K562 (cell line): ENCODE measurements around the gene ADI1. TPM values are rescaled to one million over a fixed set of nuclear protein-coding genes. Genes with fewer than 3 reads are reported as not detected.

Experiments used
- ASH1L ChIP-seq: fragments of 450-650 bp; IDR thresholded peaks from 2 replicates; pipeline ENCODE4 v1.6.1; 2018; ENCODE audit warnings: borderline replicate concordance, mild to moderate bottlenecking, low read depth; ENCODE audit not compliant: partially characterized antibody
- BDP1 ChIP-seq: IDR thresholded peaks from 3 replicates; pipeline ENCODE4 v1.6.1; 2011; ENCODE audit not compliant: insufficient read length, insufficient read depth
- C11orf30 ChIP-seq: fragments of 450-650 bp; IDR thresholded peaks from 2 replicates; pipeline ENCODE4 v1.6.1; 2016; ENCODE audit warnings: low read depth, mild to moderate bottlenecking
- CBX8 ChIP-seq: fragments of 200-600 bp; sonication (generic); IDR thresholded peaks from 2 replicates; pipeline ENCODE4 v1.6.1; 2012; ENCODE audit warnings: borderline replicate concordance, mixed run types, low read depth, mild to moderate bottlenecking, moderate library complexity, mixed read lengths, low read length, control low read depth, inconsistent platforms; ENCODE audit not compliant: poor library complexity, severe bottlenecking; ENCODE audit errors: extremely low read depth
- EHMT2 ChIP-seq: fragments of 450-650 bp; IDR thresholded peaks from 2 replicates; pipeline ENCODE4 v1.6.1; 2018; ENCODE audit warnings: antibody characterized with exemption
- KLF16 ChIP-seq: IDR thresholded peaks from 2 replicates; pipeline ENCODE4 v1.6.1; 2016; ENCODE audit warnings: antibody characterized with exemption
- KLF6 ChIP-seq: fragments of 250-450 bp; sonication (Bioruptor Pico); IDR thresholded peaks from 2 replicates; pipeline ENCODE4 v1.4.0; 2020; ENCODE audit warnings: mild to moderate bottlenecking, moderate library complexity, borderline replicate concordance
- NR2C1 ChIP-seq, 2 experiments: fragments of 450-650 bp; IDR thresholded peaks; 2 replicates each; pipeline ENCODE4 v1.6.1; 2017; ENCODE audit warnings: mild to moderate bottlenecking in 2 of 2, antibody characterized with exemption in 1 of 2, inconsistent platforms in 1 of 2, missing compliant biosample characterization in 1 of 2, missing genetic modification characterization in 1 of 2
- SMARCA5 ChIP-seq: fragments of 450-650 bp; IDR thresholded peaks from 2 replicates; pipeline ENCODE4 v1.6.1; 2016
- SRSF9 ChIP-seq: fragments of 200-400 bp; formaldehyde crosslinking; IDR thresholded peaks from 2 replicates; pipeline ENCODE4 v1.6.1; 2017; ENCODE audit warnings: low read depth, low read length, borderline replicate concordance
- WHSC1 ChIP-seq: IDR thresholded peaks from one replicate; pipeline ENCODE4 v1.6.1; 2012; ENCODE audit warnings: low read length, control low read depth, inconsistent platforms
- ZFP36 ChIP-seq: fragments of 150-350 bp; IDR thresholded peaks from 2 replicates; pipeline ENCODE4 v1.6.1; 2018; ENCODE audit warnings: low read length, low read depth; ENCODE audit not compliant: partially characterized antibody
- ZNF146 ChIP-seq: IDR thresholded peaks from one replicate; pipeline ENCODE4 v1.6.1; 2018; ENCODE audit warnings: missing compliant biosample characterization; ENCODE audit not compliant: unreplicated experiment
- polyA plus RNA-seq, 8 experiments: library from polyadenylated mRNA; depleted of rRNA in 4 of 8; stranded (reverse) in 5 of 8; unstranded in 3 of 8; fragments of >200 nt; fragmentation: Nextera tagmentation in 2 of 8; fragmentation: Illumina TruSeq in 1 of 8; extraction: Ambion mirVana in 2 of 8; extraction: Trizol in 1 of 8; gene quantifications; 2 replicates each; pipeline versions ENCODE4 v1.2.1 to v1.2.3, GENCODE V29; 2011 to 2014; ENCODE audit warnings: inconsistent platforms in 1 of 8, missing spikeins in 1 of 8
- total RNA-seq, 7 experiments: library from RNA; depleted of rRNA in 6 of 7; stranded (reverse); fragments of >200 nt in 6 of 7; fragmentation: Illumina TruSeq in 2 of 7; extraction: Trizol in 2 of 7; gene quantifications; 2 replicates each; pipeline versions ENCODE4 v1.2.1 to v1.2.3, GENCODE V29; 2011 to 2021; ENCODE audit warnings: low replicate concordance in 1 of 7
- TF ChIP-seq, protein P1 (sequence below), 2 experiments: IDR thresholded peaks; 2 replicates each; pipeline ENCODE4 v1.6.1; 2012; ENCODE audit warnings: improper control_type of control experiment in 2 of 2, low read depth in 2 of 2, low read length in 2 of 2, borderline replicate concordance in 1 of 2
- TF ChIP-seq, protein P2 (sequence below): fragments of 450-650 bp; IDR thresholded peaks from 2 replicates; pipeline ENCODE4 v1.6.1; 2017; ENCODE audit warnings: antibody characterized with exemption, mild to moderate bottlenecking
- TF ChIP-seq, protein P3 (sequence below): fragments of 250-450 bp; sonication (Bioruptor Pico); IDR thresholded peaks from 2 replicates; pipeline ENCODE4 v1.5.0; 2021
- TF ChIP-seq, protein P4 (sequence below), 3 experiments: IDR thresholded peaks in 2 of 3; conservative IDR thresholded peaks in 1 of 3; 2 replicates each; pipeline ENCODE4 v1.5.1; 2011 to 2012; ENCODE audit warnings: low read length in 3 of 3, mild to moderate bottlenecking in 3 of 3, control low read depth in 2 of 3, improper control_type of control experiment in 1 of 3, inconsistent platforms in 1 of 3, low read depth in 1 of 3, mixed read lengths in 1 of 3, moderate library complexity in 1 of 3; ENCODE audit not compliant: insufficient read depth in 2 of 3

ADI1 gene
- total and polyA plus RNA-seq, 9 of the 15 experiments (the other 6 are each of a cell fraction or from before 2014, with no cell fraction given): 6.1 to 51.0 (median 27.1) TPM

DNA sequence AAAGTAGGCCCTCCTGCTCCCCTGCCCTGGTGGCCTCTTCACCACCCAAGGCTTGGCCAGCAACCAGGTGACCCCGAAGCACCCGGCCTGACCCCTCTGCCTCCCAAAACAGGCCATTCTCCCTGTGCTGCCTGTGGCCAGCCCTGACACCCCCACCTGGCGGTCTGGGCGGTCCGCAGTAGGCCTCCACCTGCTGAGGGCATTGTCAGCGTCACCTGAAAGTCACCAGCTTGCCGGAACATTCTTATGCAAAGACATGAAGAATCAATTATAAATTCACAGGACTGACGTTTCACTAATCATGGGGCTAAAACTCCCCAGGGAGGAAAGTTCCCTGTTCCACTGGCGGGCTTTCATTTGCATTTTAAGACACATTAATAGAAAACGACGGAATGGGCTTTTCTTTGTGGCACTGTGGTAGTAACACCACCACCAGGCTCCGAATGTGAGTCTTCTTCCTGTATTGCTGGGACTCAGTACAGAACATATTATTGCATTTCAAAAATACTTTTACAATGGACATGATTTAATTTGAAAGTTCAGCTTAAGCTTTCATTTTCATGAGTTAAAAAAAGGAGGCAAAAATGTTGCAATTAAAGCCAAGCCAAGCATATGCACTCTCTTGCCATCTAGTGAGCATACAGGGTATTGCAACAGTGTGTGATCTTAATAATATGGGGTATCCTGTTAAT lies 57.4 kb downstream of the ADI1 start (continued):
- TF ChIP-seq, protein P1, sequence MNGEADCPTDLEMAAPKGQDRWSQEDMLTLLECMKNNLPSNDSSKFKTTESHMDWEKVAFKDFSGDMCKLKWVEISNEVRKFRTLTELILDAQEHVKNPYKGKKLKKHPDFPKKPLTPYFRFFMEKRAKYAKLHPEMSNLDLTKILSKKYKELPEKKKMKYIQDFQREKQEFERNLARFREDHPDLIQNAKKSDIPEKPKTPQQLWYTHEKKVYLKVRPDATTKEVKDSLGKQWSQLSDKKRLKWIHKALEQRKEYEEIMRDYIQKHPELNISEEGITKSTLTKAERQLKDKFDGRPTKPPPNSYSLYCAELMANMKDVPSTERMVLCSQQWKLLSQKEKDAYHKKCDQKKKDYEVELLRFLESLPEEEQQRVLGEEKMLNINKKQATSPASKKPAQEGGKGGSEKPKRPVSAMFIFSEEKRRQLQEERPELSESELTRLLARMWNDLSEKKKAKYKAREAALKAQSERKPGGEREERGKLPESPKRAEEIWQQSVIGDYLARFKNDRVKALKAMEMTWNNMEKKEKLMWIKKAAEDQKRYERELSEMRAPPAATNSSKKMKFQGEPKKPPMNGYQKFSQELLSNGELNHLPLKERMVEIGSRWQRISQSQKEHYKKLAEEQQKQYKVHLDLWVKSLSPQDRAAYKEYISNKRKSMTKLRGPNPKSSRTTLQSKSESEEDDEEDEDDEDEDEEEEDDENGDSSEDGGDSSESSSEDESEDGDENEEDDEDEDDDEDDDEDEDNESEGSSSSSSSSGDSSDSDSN (IDR thresholded peaks at IDR 0.05; ENCODE audit: borderline replicate concordance in 1 of 2, low read depth in 2 of 2, low read length in 2 of 2): no peak
- TF ChIP-seq NR2C1 (IDR thresholded peaks at IDR 0.05) (no peak), NR2C1 (tag; IDR thresholded peaks at IDR 0.05) (no peak), SMARCA5 (no peak), EHMT2 (no peak), ZFP36 (no peak), KLF6 (no peak), KLF16 (0 out of 2 replicates have a peak, but pooled peaks have one; percentile 18), BDP1 (no peak), C11orf30 (no peak), ASH1L (no peak), CBX8 (no peak), SRSF9 (no peak), WHSC1 (no peak), ZNF146 (CRISPR knock-in tag) (no peak)
- TF ChIP-seq, protein P2, sequence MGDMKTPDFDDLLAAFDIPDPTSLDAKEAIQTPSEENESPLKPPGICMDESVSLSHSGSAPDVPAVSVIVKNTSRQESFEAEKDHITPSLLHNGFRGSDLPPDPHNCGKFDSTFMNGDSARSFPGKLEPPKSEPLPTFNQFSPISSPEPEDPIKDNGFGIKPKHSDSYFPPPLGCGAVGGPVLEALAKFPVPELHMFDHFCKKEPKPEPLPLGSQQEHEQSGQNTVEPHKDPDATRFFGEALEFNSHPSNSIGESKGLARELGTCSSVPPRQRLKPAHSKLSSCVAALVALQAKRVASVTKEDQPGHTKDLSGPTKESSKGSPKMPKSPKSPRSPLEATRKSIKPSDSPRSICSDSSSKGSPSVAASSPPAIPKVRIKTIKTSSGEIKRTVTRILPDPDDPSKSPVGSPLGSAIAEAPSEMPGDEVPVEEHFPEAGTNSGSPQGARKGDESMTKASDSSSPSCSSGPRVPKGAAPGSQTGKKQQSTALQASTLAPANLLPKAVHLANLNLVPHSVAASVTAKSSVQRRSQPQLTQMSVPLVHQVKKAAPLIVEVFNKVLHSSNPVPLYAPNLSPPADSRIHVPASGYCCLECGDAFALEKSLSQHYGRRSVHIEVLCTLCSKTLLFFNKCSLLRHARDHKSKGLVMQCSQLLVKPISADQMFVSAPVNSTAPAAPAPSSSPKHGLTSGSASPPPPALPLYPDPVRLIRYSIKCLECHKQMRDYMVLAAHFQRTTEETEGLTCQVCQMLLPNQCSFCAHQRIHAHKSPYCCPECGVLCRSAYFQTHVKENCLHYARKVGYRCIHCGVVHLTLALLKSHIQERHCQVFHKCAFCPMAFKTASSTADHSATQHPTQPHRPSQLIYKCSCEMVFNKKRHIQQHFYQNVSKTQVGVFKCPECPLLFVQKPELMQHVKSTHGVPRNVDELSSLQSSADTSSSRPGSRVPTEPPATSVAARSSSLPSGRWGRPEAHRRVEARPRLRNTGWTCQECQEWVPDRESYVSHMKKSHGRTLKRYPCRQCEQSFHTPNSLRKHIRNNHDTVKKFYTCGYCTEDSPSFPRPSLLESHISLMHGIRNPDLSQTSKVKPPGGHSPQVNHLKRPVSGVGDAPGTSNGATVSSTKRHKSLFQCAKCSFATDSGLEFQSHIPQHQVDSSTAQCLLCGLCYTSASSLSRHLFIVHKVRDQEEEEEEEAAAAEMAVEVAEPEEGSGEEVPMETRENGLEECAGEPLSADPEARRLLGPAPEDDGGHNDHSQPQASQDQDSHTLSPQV: no peak
- TF ChIP-seq, protein P3, sequence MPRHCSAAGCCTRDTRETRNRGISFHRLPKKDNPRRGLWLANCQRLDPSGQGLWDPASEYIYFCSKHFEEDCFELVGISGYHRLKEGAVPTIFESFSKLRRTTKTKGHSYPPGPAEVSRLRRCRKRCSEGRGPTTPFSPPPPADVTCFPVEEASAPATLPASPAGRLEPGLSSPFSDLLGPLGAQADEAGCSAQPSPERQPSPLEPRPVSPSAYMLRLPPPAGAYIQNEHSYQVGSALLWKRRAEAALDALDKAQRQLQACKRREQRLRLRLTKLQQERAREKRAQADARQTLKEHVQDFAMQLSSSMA (CRISPR knock-in tag): no peak
- TF ChIP-seq, protein P4, sequence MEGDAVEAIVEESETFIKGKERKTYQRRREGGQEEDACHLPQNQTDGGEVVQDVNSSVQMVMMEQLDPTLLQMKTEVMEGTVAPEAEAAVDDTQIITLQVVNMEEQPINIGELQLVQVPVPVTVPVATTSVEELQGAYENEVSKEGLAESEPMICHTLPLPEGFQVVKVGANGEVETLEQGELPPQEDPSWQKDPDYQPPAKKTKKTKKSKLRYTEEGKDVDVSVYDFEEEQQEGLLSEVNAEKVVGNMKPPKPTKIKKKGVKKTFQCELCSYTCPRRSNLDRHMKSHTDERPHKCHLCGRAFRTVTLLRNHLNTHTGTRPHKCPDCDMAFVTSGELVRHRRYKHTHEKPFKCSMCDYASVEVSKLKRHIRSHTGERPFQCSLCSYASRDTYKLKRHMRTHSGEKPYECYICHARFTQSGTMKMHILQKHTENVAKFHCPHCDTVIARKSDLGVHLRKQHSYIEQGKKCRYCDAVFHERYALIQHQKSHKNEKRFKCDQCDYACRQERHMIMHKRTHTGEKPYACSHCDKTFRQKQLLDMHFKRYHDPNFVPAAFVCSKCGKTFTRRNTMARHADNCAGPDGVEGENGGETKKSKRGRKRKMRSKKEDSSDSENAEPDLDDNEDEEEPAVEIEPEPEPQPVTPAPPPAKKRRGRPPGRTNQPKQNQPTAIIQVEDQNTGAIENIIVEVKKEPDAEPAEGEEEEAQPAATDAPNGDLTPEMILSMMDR (IDR thresholded peaks at IDR 0.05 in 2 of 3, conservative IDR thresholded peaks at IDR 0.05 in 1 of 3; ENCODE audit: insufficient read depth in 2 of 3, low read depth in 1 of 3, low read length in 3 of 3): peak; percentile 57 to 88 (median 74); a peak in 5 of 6 replicates
